Measurements from ENCODE around the gene KCNQ5. TPM values are rescaled to one million over a fixed set of nuclear protein-coding genes. Genes with fewer than 3 reads are reported as not detected.

Gene KCNQ5
- total RNA-seq, 4 donors from 2014 or later: 0.96 to 3.4 (median 1.5) TPM

DNA sequence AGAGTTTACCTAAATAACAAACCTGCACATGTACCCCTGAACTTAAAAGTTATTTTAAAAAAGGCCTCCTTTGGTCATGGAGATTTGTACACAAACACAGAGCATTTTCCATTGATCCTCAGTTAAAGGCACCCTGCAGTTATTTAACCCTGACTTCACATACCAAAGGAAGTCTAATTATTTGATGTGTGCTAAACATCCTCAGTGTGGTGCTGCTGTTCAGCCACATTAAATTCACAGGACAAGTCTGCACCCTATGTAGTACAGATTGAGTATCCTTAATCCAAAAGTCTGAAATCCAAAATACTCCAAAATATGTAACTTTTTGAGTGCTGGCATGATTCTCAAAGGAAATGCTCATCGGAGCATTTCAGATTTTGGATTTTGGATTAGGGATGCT, 21.4 kb downstream of the KCNQ5 start:
- H3K4me1 ChIP-seq: no peaks in the 10 kb centered on the region
- no peak overlapping the region for H3K27ac ChIP-seq
- TF ChIP-seq POLR2A (IDR thresholded peaks at IDR 0.05) (no peak), POLR2AphosphoS5 (IDR thresholded peaks at IDR 0.05) (no peak), EP300 (IDR thresholded peaks at IDR 0.05) (no peak)
- TF ChIP-seq, protein P1, sequence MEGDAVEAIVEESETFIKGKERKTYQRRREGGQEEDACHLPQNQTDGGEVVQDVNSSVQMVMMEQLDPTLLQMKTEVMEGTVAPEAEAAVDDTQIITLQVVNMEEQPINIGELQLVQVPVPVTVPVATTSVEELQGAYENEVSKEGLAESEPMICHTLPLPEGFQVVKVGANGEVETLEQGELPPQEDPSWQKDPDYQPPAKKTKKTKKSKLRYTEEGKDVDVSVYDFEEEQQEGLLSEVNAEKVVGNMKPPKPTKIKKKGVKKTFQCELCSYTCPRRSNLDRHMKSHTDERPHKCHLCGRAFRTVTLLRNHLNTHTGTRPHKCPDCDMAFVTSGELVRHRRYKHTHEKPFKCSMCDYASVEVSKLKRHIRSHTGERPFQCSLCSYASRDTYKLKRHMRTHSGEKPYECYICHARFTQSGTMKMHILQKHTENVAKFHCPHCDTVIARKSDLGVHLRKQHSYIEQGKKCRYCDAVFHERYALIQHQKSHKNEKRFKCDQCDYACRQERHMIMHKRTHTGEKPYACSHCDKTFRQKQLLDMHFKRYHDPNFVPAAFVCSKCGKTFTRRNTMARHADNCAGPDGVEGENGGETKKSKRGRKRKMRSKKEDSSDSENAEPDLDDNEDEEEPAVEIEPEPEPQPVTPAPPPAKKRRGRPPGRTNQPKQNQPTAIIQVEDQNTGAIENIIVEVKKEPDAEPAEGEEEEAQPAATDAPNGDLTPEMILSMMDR (IDR thresholded peaks at IDR 0.05): no peak
- no peaks in the 10 kb centered on the region for H3K9me3 ChIP-seq
- 71 to 100% methylated on average over 1 of the region's 1 CpG for WGBS, 2 donors (ENCODE audit: low coverage in 1 of 2)
- no peak for ATAC-seq
- H3K4me3 ChIP-seq: no peak overlapping the region
- H3K36me3 ChIP-seq: no peaks in the 10 kb centered on the region
- no peaks in the 10 kb centered on the region for H3K27me3 ChIP-seq

DNA sequence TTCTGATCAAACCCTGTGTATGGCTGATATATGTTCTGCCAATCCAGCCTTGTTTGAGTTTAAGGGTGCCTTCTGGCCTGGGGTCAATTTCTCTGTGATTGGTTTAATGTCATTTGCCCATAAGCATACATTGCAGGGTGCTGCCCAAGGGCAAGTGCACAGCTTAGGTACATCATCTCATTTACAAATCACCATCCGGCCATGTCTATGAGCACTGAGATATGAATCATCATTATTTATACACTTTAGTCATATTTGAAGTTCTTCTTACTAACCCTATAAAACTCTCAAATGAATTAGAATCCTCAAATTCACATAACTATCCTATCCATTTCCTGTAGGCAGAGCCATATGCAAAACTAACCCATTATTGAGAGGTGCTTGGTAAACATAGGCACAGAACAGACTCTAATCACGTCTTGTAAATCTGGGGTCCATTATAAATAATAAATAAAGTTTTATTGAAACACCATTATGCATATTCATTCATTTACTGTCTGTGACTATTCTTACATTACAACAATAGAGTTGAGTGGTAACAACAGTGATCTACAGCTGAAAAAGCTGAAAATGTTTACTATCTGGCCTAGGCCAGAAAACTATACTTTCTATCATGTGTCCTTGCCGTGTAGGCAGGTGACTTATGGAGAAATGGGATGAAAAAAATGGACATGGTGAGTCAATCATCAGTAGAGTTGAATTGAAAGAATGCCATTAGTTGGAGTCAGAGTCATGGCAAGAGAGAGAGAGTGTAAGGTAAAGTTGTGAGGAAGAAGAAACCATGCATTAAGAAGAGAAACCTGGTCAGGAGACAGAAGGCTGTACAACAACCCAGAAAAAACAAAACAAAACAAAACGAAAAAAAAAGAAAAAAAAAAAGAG, 25.0 kb downstream of the KCNQ5 start:
- ATAC-seq: no peak
- H3K9me3 ChIP-seq: no peaks in the 10 kb centered on the region
- no peak for TF ChIP-seq POLR2A (IDR thresholded peaks at IDR 0.05)
- no peak for TF ChIP-seq EP300 (IDR thresholded peaks at IDR 0.05)
- TF ChIP-seq POLR2AphosphoS5 (IDR thresholded peaks at IDR 0.05): no peak
- TF ChIP-seq, protein P1 (IDR thresholded peaks at IDR 0.05): no peak
- no peaks in the 10 kb centered on the region for H3K36me3 ChIP-seq
- H3K27ac ChIP-seq: no peak overlapping the region
- peaks cover 0 to 2% (median 0%) of the 10 kb centered on the region in 3 donors for H3K4me1 ChIP-seq
- 79 to 86% methylated on average over 3 to 4 of the region's 4 CpGs for WGBS, 2 donors (ENCODE audit: low coverage in 1 of 2)
- no peaks in the 10 kb centered on the region for H3K27me3 ChIP-seq
- H3K4me3 ChIP-seq: no peak overlapping the region

DNA sequence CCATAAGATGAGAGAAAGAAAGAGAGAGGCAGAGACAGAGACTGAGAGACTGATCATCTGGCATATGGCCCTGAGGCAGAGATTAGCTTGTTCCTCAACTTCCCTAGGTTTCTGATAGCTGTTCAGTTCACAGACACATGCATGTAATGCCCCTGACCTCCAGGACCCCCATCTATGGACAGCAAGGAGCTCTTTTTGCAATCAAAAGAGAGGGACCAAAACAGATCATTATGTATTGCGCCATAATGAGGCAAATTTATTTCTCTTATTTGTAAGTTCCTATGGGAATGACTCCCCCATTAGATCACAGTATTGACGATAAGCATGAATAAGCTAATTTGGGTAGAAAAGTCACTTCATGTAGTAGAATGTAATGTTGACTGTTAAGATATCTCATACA, 25.6 kb downstream of the KCNQ5 start:
- TF ChIP-seq POLR2AphosphoS5 (IDR thresholded peaks at IDR 0.05) (no peak), POLR2A (IDR thresholded peaks at IDR 0.05) (no peak), EP300 (IDR thresholded peaks at IDR 0.05) (no peak)
- TF ChIP-seq, protein P1 (IDR thresholded peaks at IDR 0.05): no peak
- Histone ChIP-seq H3K27ac (no peak overlapping the region), H3K36me3 (no peaks in the 10 kb centered on the region), H3K27me3 (no peaks in the 10 kb centered on the region), H3K4me3 (no peak overlapping the region), H3K9me3 (no peaks in the 10 kb centered on the region), H3K4me1 (peaks cover 0 to 2% (median 0%) of the 10 kb centered on the region in 3 donors)
- ATAC-seq: no peak
- 94 to 95% methylated on average over 2 of the region's 2 CpGs for WGBS, 2 donors (ENCODE audit: low coverage in 1 of 2)

DNA sequence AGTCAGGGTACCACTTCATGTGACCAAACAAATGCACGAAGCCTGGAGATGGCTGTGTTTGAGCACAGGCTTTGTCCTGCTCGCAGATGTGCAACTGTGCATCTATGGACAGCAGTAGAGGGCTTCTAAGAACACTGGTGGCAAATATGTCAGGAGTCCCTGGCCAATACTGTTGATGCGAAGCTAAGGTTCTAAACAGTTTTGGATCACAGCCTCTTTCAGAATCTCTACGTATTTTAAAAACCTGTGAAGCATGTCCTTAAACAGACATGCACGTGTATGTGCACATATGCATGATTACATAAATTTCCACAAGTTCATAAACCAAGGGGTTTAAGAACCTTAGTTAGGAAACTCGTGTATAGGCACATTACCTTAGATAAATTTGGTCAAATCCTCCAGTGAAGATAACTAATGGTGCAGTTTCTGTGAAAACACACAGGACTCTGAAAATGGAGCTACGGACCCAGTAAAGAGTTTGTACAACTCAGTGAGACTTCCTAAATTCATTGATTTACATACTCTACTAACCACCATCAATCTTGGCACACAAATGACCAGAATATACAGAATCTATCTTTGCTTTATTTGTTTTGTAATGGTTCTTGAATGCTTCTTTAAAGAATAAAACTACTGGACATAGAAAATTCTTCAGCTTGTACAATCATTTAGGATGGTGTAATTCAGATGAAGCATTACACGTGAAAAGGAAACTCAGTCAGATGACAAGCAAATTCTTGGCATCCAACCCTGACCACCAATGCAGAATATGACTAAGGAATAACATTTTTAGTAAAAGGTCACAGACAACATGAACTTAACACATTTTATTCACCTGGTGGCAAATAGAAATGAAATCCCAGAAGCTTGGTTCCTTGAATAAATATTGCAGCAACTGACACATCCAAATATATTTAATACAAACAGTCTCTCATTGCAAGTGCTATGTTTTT, 27.4 kb downstream of the KCNQ5 start:
- Histone ChIP-seq H3K4me3 (no peak overlapping the region), H3K27ac (no peak overlapping the region), H3K9me3 (no peaks in the 10 kb centered on the region), H3K36me3 (no peaks in the 10 kb centered on the region), H3K4me1 (peaks cover 0 to 2% (median 0%) of the 10 kb centered on the region in 3 donors), H3K27me3 (no peaks in the 10 kb centered on the region)
- WGBS, 2 donors (ENCODE audit: low coverage in 1 of 2): 76 to 77% methylated on average over 6 to 8 of the region's 8 CpGs
- ATAC-seq: no peak
- TF ChIP-seq POLR2A (IDR thresholded peaks at IDR 0.05) (no peak), POLR2AphosphoS5 (IDR thresholded peaks at IDR 0.05) (no peak)

DNA sequence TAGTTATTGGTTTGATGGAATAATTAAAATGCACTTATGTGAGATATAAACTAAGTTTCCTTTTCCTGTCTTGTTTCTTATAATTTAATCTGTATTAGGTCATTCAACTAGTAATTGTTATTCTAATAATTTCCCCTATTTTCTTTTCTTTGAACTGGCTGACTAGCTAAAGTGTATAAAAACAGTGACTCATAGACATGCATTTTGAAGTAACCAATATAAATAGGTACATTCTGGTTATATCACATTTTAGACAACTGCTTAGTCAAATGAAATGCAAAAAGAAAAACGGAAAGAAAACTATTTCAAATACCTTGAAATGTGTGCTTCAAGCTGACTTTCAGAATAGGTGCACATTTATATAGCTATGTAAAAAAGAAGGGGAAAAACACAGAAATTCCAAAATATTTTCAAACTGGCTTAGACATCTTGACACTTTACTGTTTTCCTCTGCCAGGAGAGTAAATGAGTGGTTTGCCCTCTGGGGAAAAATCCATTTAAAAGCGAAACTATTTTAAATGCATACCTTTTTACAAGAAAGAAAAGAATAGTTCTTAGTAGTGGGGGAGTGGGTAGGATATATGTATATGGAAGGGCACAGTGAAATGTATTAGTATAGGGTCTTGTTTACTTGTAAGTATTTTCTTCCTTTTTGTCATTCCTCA, 28.3 kb downstream of the KCNQ5 start:
- WGBS, 2 donors (ENCODE audit: low coverage in 1 of 2): 39 to 56% methylated on average over 2 of the region's 2 CpGs
- Histone ChIP-seq H3K27ac (no peak overlapping the region), H3K9me3 (no peaks in the 10 kb centered on the region), H3K4me1 (peaks cover 0 to 2% (median 0%) of the 10 kb centered on the region in 3 donors), H3K4me3 (no peak overlapping the region), H3K36me3 (no peaks in the 10 kb centered on the region), H3K27me3 (no peaks in the 10 kb centered on the region)
- no peak for TF ChIP-seq POLR2A (IDR thresholded peaks at IDR 0.05)
- TF ChIP-seq, protein P1 (IDR thresholded peaks at IDR 0.05): no peak
- no peak for TF ChIP-seq POLR2AphosphoS5 (IDR thresholded peaks at IDR 0.05)
- no peak for TF ChIP-seq EP300 (IDR thresholded peaks at IDR 0.05)
- ATAC-seq: no peak
